A673 (cell line): ENCODE measurements around the gene NR2F1-AS1. TPM values are rescaled to one million over a fixed set of nuclear protein-coding genes. Genes with fewer than 3 reads are reported as not detected.

Experiments
- BruUV-seq: library from RNA; stranded (reverse); fragments of 400-500 nt; replicated peaks from 2 replicates; lab custom pipeline; 2021; lab: Mats Ljungman, UMichigan
- CTCF ChIA-PET: fragments of 300-600 bp; sonication (Branson Sonifier 250); formaldehyde crosslinking; loops from one replicate; lab custom pipeline; 2022; ENCODE audit warnings: antibody characterized with exemption; lab: Charles Lee
- POLR2A ChIA-PET: fragments of 300-600 bp; sonication (Branson Sonifier 250); formaldehyde crosslinking; loops from one replicate; lab custom pipeline; 2022; ENCODE audit warnings: antibody characterized with exemption; ENCODE audit not compliant: low non-redundant PET; lab: Charles Lee
- DNase-seq: peaks from one replicate; pipeline ENCODE4 v3.0.0-alpha.2; 2015; ENCODE audit warnings: low spot score
- H3K27ac ChIP-seq: fragments of 200-600 bp; sonication (generic); 2 replicates; pipeline ENCODE4 v1.5.1; 2016; ENCODE audit warnings: mixed run types, low read depth, mild to moderate bottlenecking, mixed read lengths, antibody characterized with exemption, low read length; ENCODE audit not compliant: poor library complexity, severe bottlenecking
- H3K27me3 ChIP-seq: fragments of 200-600 bp; sonication (generic); replicated peaks from 2 replicates; pipeline ENCODE4 v1.6.1; 2017; ENCODE audit warnings: mixed run types, low read depth, mild to moderate bottlenecking, mixed read lengths, antibody characterized with exemption, low read length; ENCODE audit not compliant: insufficient read depth, poor library complexity
- H3K36me3 ChIP-seq: fragments of 200-600 bp; sonication (generic); 2 replicates; pipeline ENCODE4 v1.6.1; 2016; ENCODE audit warnings: mixed run types, mild to moderate bottlenecking, mixed read lengths, antibody characterized with exemption, low read length; ENCODE audit not compliant: insufficient read depth, poor library complexity, severe bottlenecking
- H3K4me1 ChIP-seq: fragments of 200-600 bp; sonication (generic); 2 replicates; pipeline ENCODE4 v1.6.1; 2017; ENCODE audit warnings: mixed run types, mild to moderate bottlenecking, mixed read lengths, antibody characterized with exemption, low read length; ENCODE audit not compliant: insufficient read depth, poor library complexity, severe bottlenecking
- H3K4me3 ChIP-seq: fragments of 200-600 bp; sonication (generic); 2 replicates; pipeline ENCODE4 v1.5.1; 2016; ENCODE audit warnings: low read depth, mixed run types, mild to moderate bottlenecking, mixed read lengths, low read length; ENCODE audit not compliant: poor library complexity, severe bottlenecking
- H3K9me3 ChIP-seq: fragments of 200-600 bp; sonication (generic); 2 replicates; pipeline ENCODE4 v1.6.1; 2016; ENCODE audit warnings: mixed run types, low read depth, mild to moderate bottlenecking, mixed read lengths, antibody characterized with exemption, low read length; ENCODE audit not compliant: poor library complexity, severe bottlenecking
- EZH2 ChIP-seq: fragments of 200-600 bp; sonication (generic); IDR thresholded peaks from 2 replicates; pipeline ENCODE4 v1.6.1; 2017; ENCODE audit warnings: borderline replicate concordance, low read depth, mild to moderate bottlenecking, mixed read lengths, antibody characterized with exemption, low read length; ENCODE audit not compliant: poor library complexity, severe bottlenecking
- intact Hi-C: fragments of 100-400 bp; cut with micrococcal nuclease; formaldehyde crosslinking; loops from one replicate; pipeline ENCODE4 v1.10.0; 2022; ENCODE audit not compliant: unreplicated experiment
- total RNA-seq: library from RNA; stranded (reverse); gene quantifications from 2 replicates; pipeline ENCODE4 v1.2.3, GENCODE V29; 2021
- TF ChIP-seq, protein P1 (sequence below): fragments of 300-800, 200-600 bp; sonication (generic); conservative IDR thresholded peaks from 2 replicates; pipeline ENCODE4 v1.5.1; 2017; ENCODE audit warnings: low read depth, mild to moderate bottlenecking, antibody characterized with exemption, low read length, moderate library complexity, mixed read lengths

The NR2F1-AS1 gene
- total RNA-seq, 1 experiment from 2014 or later = 2.3 TPM

DNA sequence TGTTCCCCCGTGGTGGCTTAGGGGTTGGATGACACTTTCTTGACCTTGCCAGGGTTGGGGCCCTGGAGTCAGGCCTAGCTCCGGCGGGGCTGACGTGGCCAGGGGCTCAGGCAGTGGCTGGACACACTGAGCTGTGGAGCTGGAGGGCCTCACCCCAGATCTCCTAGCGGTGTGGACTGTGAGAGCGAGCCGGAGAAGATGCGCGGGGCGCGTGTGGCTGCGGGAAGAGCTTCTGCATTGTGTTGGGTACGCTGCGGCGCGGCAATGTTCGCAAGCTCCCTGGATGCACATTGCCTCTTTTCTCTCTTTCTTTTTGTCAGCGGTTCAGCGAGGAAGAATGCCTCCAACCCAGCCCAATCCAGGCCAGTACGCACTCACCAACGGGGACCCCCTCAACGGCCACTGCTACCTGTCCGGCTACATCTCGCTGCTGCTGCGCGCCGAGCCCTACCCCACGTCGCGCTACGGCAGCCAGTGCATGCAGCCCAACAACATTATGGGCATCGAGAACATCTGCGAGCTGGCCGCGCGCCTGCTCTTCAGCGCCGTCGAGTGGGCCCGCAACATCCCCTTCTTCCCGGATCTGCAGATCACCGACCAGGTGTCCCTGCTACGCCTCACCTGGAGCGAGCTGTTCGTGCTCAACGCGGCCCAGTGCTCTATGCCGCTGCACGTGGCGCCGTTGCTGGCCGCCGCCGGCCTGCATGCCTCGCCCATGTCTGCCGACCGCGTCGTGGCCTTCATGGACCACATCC lies 6.8 kb upstream of the NR2F1-AS1 start:
- H3K4me1 ChIP-seq = peaks cover 1% of the 10 kb centered on the region
- DNase-seq = no peak
- intact Hi-C loops = loop anchor here (10.0 kb wide), 1 partner anchor 1943 kb away; no protein-coding TSS in a partner anchor
- H3K9me3 ChIP-seq = no peaks in the 10 kb centered on the region
- H3K27me3 ChIP-seq = peaks cover 10% of the 10 kb centered on the region
- H3K36me3 ChIP-seq = no peaks in the 10 kb centered on the region
- H3K4me3 ChIP-seq = no peak overlapping the region
- no peak for TF ChIP-seq EZH2
- TF ChIP-seq, protein P1, sequence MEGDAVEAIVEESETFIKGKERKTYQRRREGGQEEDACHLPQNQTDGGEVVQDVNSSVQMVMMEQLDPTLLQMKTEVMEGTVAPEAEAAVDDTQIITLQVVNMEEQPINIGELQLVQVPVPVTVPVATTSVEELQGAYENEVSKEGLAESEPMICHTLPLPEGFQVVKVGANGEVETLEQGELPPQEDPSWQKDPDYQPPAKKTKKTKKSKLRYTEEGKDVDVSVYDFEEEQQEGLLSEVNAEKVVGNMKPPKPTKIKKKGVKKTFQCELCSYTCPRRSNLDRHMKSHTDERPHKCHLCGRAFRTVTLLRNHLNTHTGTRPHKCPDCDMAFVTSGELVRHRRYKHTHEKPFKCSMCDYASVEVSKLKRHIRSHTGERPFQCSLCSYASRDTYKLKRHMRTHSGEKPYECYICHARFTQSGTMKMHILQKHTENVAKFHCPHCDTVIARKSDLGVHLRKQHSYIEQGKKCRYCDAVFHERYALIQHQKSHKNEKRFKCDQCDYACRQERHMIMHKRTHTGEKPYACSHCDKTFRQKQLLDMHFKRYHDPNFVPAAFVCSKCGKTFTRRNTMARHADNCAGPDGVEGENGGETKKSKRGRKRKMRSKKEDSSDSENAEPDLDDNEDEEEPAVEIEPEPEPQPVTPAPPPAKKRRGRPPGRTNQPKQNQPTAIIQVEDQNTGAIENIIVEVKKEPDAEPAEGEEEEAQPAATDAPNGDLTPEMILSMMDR = no peak
- CTCF ChIA-PET = no interaction called here
- no TSS peak for BruUV-seq
- POLR2A ChIA-PET = no interaction called here
- no peak overlapping the region for H3K27ac ChIP-seq

DNA sequence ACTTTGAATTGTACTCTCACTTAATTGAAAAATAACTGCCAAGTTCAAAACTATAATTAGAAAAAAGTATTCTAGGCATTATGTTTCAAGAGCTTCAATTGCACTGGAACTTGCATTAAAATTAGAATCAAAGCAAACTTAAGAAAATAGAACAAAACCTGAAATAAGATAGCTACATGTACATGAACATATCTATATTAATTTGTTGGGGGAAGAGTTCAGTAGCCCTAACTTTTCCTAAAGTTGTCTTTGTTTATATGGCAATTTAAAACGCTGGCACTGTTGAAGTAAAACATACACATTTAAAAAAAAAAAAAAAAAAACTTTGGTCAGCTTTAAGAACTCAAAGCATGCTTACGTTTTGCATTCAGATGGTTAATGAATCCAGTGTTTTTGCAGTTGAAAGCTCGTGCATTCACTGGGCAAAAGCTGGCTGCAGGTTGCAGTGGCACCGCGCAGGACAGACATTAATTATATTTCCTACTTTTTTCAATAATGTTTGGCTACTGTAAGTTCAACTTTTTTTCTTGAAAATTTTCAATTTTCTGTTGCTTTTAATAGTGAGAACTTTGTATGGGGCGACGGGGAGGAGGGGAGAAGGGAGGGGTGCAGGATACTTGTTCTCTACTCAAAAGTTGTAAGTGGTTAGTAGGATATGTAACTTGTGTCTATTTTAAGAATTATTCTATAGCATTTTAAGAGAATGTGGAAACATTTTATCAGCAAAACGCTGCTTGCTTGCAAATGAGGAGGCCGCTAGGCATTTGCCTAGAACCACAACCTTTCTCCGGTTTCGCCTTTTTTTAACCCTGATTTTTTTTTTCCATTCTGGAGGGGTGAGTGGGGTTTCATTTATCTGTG lies 5.9 kb upstream of the NR2F1-AS1 start:
- no peak for DNase-seq
- intact Hi-C loops = loop anchor here (10.0 kb wide), 1 partner anchor 1942 kb away; no protein-coding TSS in a partner anchor
- ChIA-PET POLR2A (interaction anchor here (0.6 kb wide), 1 partner anchor 87 kb away, joined by 3 read pairs; no protein-coding TSS in a partner anchor), CTCF (no interaction called here)
- peaks cover 8% of the 10 kb centered on the region for H3K4me1 ChIP-seq
- no peaks in the 10 kb centered on the region for H3K9me3 ChIP-seq
- TF ChIP-seq EZH2 = no peak
- TF ChIP-seq, protein P1 = no peak
- H3K36me3 ChIP-seq = no peaks in the 10 kb centered on the region
- no TSS peak for BruUV-seq
- peaks cover 10% of the 10 kb centered on the region for H3K27me3 ChIP-seq
- no peak overlapping the region for H3K27ac ChIP-seq
- no peak overlapping the region for H3K4me3 ChIP-seq

DNA sequence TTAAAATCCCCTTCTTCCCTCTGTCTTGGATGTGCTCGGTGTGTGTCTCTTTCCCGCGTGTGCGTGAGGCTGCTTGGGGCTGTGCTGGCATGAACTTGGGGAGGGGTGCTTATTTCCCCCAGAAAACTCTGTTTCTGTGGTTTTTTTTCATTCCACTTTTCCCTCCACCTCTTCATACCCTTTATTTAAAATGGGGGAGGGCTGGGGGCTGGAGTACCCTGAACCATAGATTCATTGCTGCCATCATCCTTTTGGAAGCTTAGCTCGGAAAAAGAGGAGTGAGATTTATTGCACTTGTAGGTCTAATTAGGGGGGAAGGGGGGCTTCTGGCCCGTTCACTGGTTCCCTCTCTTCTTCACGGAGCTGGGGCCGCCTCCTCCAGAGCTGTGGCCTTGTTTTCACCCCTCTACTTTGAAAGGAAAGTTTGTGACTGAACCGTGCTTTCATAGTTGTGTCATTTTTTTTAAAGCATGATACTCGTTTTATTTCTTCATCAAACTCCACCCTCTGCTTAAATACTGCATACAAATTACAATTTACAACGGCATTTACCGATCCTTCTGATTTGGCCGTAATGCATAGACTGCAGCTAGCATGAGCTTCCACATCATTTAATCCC lies 4.9 kb upstream of the NR2F1-AS1 start:
- peaks cover 8% of the 10 kb centered on the region for H3K4me1 ChIP-seq
- peak overlapping the region; percentile 57 for H3K4me3 ChIP-seq
- CTCF ChIA-PET = no interaction called here
- no peaks in the 10 kb centered on the region for H3K9me3 ChIP-seq
- H3K27ac ChIP-seq = no peak overlapping the region
- peaks cover 10% of the 10 kb centered on the region for H3K27me3 ChIP-seq
- H3K36me3 ChIP-seq = no peaks in the 10 kb centered on the region
- BruUV-seq = no TSS peak
- DNase-seq = no peak
- intact Hi-C loops = loop anchor here (10.0 kb wide), 1 partner anchor 1941 kb away; no protein-coding TSS in a partner anchor
- no peak for TF ChIP-seq EZH2
- TF ChIP-seq, protein P1 = no peak
- POLR2A ChIA-PET = interaction anchor here (0.7 kb wide), 1 partner anchor 434 kb away, joined by 9 read pairs; no protein-coding TSS in a partner anchor
